GM21528 (cell line): ENCODE measurements around the gene MICA.
"Not testable (repeated sequence)": the region's sequence is repeated elsewhere in the genome, so short reads cannot be mapped to it uniquely, and the experiment has no call there.

ENCODE experiments used
- ATAC-seq: cut with Tn5 transposase; IDR thresholded peaks from one replicate; pipeline ENCODE4 v1.9.1; 2021; ENCODE audit warnings: mild to moderate bottlenecking, moderate library complexity; ENCODE audit not compliant: unreplicated experiment, low FRiP score

The MICA gene

DNA sequence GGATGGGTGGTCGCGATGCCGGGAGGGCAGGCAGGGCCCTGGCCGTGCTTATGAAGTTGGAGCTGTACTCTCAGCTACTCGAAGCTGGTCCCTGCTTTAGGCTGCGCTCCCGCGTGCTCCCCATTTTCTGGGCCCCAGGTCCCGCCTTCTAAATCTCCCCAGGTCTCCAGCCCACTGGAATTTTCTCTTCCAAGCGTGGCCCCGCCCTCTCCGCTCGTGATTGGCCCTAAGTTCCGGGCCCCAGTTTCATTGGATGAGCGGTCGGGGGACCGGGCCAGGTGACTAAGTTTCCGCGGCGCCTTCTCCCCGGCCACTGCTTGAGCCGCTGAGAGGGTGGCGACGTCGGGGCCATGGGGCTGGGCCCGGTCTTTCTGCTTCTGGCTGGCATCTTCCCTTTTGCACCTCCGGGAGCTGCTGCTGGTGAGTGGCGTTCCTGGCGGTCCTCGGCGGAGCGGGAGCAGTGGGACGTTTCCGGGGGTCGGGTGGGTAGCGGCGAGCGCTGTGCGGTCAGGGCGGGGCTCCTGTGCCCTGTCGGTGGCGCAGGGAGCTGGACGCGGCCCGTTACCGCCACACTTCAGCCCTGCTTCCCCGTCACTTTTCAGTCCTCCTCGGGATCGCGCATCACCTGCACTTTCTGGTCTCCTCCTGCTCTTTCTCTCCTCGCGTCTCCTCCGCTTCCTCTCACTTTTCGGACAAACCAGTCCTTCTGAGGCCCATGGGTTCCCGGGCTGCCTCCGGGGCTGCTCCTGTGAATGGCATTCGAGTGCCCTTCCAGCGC lies at the start of gene MICA:
TSS of gene MICA (plus strand) at position 313 of the 778 bp plus-strand sequence. CDS start at position 351, 38 bp downstream.
- peak; percentile 50 for ATAC-seq

DNA sequence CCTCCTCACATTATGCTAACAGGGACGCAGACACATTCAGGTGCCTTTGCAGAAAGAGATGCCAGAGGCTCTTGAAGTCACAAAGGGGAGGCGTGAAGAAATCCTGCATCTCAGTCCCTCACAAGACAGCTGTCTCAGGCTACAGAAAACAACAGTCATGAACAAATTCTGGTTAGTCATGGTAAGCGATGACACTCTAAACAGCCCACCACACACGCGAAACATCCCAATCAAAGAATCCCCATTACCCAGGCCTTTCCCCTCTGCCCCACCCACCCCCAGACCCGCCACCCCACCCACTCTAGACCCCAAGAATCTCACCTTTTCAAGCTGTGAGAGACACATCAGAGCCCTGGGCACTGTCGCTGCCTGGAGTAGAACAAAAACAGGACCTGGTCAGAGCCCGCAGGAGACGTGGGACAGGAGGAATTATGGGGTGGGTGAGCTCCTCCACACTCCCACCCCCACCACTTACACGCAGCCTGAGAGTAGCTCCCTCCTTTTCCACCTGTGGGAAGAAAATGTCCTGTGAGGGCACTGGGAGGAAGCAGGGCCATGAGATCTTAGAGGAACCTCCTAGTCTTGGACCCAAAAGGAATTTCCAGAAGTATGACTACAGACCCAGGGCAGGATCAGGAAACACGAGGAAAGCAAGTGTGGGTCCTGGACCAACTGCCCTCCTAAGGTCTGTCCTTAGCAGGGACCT lies 49.1 kb upstream of the MICA start:
- ATAC-seq = no peak

DNA sequence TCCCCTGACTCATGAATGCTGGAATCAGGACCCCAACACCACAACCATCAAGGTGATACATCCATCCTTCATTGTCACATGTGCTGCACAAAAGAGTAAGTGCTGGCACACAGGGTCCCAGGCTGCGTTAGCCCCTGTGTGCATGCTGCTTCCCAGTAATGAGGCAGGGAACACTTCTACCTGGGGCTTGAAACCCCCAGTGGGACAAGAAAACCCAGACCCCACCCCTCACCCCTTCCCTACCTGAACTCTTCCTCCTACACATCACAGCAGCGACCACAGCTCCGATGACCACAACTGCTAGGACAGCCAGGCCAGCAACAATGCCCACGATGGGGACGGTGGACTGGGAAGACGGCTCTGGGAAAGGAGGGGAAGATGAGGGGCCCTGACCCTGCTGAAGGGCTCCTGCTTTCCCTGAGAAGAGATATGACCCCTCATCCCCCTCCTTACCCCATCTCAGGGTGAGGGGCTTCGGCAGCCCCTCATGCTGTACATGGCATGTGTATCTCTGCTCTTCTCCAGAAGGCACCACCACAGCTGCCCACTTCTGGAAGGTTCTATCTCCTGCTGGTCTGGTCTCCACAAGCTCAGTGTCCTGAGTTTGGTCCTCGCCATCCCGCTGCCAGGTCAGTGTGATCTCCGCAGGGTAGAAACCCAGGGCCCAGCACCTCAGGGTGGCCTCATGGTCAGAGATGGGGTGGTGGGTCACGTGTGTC lies 48.4 kb upstream of the MICA start:
- ATAC-seq = no peak

- no peak for ATAC-seq
Measured at GRCh38 chr6:31355583-31355948, 47.8 kb upstream of the MICA start.

GRCh38 chr6:31356216-31356945 lies 47.0 kb upstream of the MICA start:
- peak; percentile 27 for ATAC-seq

GRCh38 chr6:31356946-31357466 lies 46.4 kb upstream of the MICA start, which contains the start of gene HLA-B:
HLA-B (minus strand) TSS chr6:31357179; CDS start chr6:31357158, 21 bp downstream.
- ATAC-seq = peak; percentile 68

- ATAC-seq = no peak
Measured at GRCh38 chr6:31357886-31358285, 45.5 kb upstream of the MICA start.

DNA sequence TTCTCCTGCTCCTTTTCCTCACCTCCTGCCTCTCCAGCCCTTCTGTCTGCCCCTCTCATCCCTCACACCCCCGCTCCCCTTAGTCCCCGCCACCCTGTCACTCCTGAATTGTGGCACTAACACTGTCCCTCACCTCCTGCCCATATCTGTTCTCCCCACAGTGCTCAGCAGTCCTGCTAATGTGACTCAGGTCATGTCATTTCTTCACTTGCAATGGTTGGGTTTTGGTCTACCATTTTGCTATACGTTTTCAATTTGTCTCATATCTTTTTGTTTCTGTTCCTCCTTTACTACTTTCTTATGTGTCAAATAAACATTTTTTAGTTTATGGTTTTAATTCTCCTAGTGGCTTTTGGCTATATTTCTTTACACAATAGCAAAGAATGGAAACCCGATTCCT lies 45.1 kb upstream of the MICA start:
- ATAC-seq = no peak

DNA sequence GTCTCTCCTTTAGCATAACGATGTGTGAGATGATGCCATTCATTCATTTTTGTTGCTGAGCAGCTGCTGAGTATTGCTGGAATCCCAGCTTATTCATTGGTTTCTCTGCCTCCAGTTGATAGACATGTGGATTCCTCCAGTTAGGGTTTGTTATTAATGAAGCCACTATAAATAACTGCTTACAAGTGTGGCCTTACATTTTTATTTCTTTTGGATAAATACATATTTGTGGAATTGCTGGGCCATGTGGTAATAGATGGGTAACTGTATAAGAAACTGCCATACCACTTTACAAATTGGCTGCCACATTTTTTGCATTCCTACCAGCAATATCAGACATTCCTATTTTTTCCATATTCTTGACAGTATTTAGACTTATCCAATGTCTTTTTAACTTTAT lies 43.8 kb upstream of the MICA start:
- no peak for ATAC-seq

- ATAC-seq = no peak
Measured at GRCh38 chr6:31362751-31363150, 40.6 kb upstream of the MICA start.

DNA sequence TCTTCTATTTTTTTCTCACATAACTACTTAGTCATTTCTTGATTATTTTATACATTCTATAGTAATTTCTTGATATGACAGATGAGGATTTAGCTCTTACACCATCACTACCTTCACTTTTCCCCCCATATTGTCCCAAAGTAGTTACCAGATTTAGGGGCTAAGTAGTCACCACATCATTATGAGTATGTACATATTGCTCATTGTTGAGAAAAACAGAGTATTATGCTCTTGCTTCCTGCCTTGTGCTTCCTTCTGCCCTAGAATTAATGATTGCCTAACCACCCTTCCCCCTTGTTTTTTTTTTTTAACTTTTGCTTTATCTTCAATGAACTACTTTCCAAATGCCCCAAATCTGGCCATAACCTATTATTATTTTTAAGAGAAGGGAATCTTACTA lies 39.6 kb upstream of the MICA start:
- ATAC-seq = no peak

DNA sequence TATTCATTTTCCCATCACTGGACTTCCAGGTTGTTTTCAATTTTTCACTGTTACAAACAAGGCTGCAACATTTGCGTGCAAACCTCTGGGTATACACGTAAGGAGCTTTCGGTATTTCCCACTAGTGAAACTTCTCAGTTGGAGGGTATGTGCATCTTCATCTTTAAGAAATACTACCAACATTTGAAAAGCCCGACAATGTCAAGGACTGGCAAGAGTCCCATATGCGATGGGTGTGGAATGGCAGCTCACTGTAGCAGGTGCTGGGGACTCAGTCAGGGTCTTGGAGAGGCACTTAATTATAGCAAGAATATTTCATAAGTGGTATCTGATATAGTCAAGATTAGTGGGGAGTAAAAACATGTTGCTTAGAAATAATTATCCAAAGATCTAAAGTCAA lies 37.5 kb upstream of the MICA start:
- ATAC-seq = no peak

GRCh38 chr6:31366693-31367470 lies 36.5 kb upstream of the MICA start:
- ATAC-seq = no peak

DNA sequence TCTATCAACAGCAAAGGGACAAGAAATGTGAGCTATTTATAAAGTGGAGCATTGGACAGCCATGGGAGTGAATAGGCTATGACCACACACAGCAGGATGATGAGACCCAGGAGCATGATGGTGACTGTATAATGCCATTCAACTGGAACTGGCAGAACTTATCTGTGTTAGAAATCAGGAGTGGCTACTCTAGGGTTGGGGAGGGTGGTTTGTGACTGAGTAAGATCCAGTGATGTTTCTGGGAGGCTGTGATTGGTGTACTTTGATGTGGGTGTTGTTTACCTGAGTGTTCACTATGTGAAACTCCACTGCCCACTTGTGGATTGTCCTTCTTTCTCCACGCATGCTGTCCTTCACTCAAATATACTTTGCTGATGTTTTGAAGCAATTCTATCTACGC lies 34.9 kb upstream of the MICA start:
- no peak for ATAC-seq

- ATAC-seq = not testable (repeated sequence)
Measured at GRCh38 chr6:31374118-31374517, 29.3 kb upstream of the MICA start.

GRCh38 chr6:31375699-31376098 lies 27.7 kb upstream of the MICA start:
- no peak for ATAC-seq

DNA sequence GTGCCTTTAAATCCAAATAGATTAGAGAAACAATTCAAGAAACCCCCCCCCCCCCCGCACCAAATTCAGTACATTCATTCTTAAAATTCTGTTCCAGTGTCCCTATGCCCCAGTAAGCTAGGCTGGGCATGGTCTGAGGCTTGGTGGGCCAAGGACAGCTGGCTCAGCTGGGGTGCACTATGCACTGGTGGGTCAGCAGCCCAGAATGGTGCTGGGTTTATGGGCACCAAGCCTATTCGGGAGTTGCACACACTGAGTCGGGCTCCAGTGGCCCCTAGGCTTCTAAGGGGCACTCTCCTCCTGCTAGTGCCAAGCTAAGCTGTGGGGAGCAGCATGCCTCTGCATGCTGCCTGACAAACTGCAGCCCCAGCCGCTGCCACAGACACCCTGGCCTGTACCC lies 26.4 kb upstream of the MICA start:
- no peak for ATAC-seq

DNA sequence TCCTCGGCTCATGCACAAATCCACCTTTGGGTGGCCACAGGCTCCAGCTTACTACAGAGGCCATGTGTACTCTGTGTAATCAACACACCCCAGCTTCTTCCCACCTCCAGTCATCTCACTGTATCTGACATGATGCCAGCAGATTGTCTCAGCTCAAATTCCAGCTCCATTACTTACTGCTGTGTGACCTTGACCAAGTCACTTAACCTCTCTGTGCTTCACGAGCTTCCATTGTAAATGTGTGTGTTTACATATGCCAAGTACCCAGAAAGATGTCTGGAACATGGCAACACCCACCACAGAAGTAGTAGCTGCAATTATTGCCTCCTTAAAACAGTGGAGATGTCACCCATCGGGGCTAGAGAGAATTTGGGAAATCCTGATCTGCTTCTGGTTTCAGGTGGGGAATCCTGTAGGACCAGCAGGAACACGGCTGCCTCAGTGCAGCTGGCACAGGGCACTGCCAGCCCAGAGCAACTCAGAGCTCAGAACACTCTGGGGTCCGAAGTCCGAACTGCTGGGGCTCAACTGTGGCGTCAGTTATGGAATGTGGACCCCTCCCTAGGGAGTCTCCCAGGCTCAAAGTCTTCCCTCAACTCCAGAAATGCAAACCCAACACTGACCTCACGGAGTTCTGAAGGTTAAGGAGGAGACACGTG lies 25.2 kb upstream of the MICA start:
- no peak for ATAC-seq

DNA sequence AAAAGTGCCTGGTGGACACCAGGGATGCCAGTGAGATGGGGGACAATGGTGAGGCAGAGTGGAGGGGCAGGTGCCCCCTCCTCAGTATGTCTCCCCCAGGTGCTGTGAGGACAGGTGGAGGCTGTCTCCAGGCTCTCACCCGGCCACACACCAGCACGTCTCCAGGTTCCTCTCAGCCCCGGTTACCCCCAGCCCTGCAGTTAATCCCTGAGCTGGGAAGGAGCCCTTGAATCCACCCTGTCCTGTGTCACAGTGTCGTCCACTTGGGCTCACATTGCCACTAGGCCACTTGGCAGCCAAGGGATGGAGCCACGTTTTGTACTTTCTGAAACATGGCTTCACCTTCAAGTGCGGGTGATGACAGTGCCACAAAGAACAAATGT lies 24.7 kb upstream of the MICA start:
- ATAC-seq = no peak
